Uterus (tissue), 2 donors: Measurements from ENCODE around the gene ARID5B.

ENCODE experiments used
- CTCF ChIP-seq, 4 experiments: fragments of 200-600 bp in 2 of 4; fragments of 450-650 bp in 2 of 4; sonication (generic) in 2 of 4; IDR thresholded peaks; one replicate each; pipeline ENCODE4 v1.5.1; 2016 to 2019; ENCODE audit warnings: antibody characterized with exemption in 4 of 4, mild to moderate bottlenecking in 2 of 4, moderate library complexity in 1 of 4
- POLR2A ChIP-seq, 2 donors: fragments of 450-650 bp; IDR thresholded peaks; one replicate each; pipeline ENCODE4 v1.6.1; 2016; ENCODE audit warnings: antibody characterized with exemption in 2 of 2, mild to moderate bottlenecking in 1 of 2, moderate library complexity in 1 of 2

- TF ChIP-seq CTCF (IDR thresholded peaks at IDR 0.05) (no peak), POLR2A (IDR thresholded peaks at IDR 0.05) (no peak)
Observed at GRCh38 chr10:62115842-62116241, 214.3 kb downstream of the ARID5B start.
